DOHH2 (cell line): Measurements from ENCODE around the gene UBE2QL1.

ENCODE experiments used
- H3F3A ChIP-seq: fragments of 200-600 bp; sonication (generic), shearing (Covaris generic); 2 replicates; pipeline ENCODE4 v1.6.0; 2016; ENCODE audit warnings: antibody characterized with exemption, mild to moderate bottlenecking; ENCODE audit not compliant: control insufficient read depth, insufficient read depth
- H3K27ac ChIP-seq: fragments of 200-600 bp; sonication (generic); 2 replicates; pipeline ENCODE4 v1.5.1; 2014; ENCODE audit warnings: low read depth, mild to moderate bottlenecking, low read length, moderate library complexity
- H3K27me3 ChIP-seq: fragments of 200-600 bp; sonication (generic); 2 replicates; pipeline ENCODE4 v1.6.1; 2014; ENCODE audit warnings: mild to moderate bottlenecking, low read length, mixed read lengths; ENCODE audit not compliant: control insufficient read depth
- H3K36me3 ChIP-seq: fragments of 200-600 bp; sonication (generic); 2 replicates; pipeline ENCODE4 v1.6.1; 2014; ENCODE audit warnings: mild to moderate bottlenecking, low read length, moderate library complexity, mixed read lengths; ENCODE audit not compliant: control insufficient read depth
- H3K4me1 ChIP-seq: fragments of 200-600 bp; sonication (generic); 2 replicates; pipeline ENCODE4 v1.6.1; 2014; ENCODE audit warnings: mild to moderate bottlenecking, low read length, mixed read lengths; ENCODE audit not compliant: control insufficient read depth
- H3K4me2 ChIP-seq: fragments of 200-600 bp; sonication (generic); 2 replicates; pipeline ENCODE4 v1.6.0; 2014; ENCODE audit warnings: mild to moderate bottlenecking, low read length, moderate library complexity
- H3K4me3 ChIP-seq: fragments of 200-600 bp; sonication (generic); 2 replicates; pipeline ENCODE4 v1.5.1; 2014; ENCODE audit warnings: mild to moderate bottlenecking, low read length, mixed read lengths
- H3K79me2 ChIP-seq: fragments of 200-600 bp; sonication (generic); 2 replicates; pipeline ENCODE4 v1.6.1; 2014; ENCODE audit warnings: mild to moderate bottlenecking, low read length, mixed read lengths; ENCODE audit not compliant: control insufficient read depth
- H3K9me2 ChIP-seq: fragments of 200-600 bp; sonication (generic); replicated peaks from 2 replicates; pipeline ENCODE4 v1.6.1; 2014; ENCODE audit warnings: mild to moderate bottlenecking, low read length, mixed read lengths; ENCODE audit not compliant: control insufficient read depth
- H3K9me3 ChIP-seq: fragments of 200-600 bp; sonication (generic); 2 replicates; pipeline ENCODE4 v1.6.1; 2014; ENCODE audit warnings: antibody characterized with exemption, low read length, mixed read lengths; ENCODE audit not compliant: control insufficient read depth, insufficient read depth
- H4K20me1 ChIP-seq: fragments of 200-600 bp; sonication (generic); 2 replicates; pipeline ENCODE4 v1.6.0; 2014; ENCODE audit warnings: low read depth, mild to moderate bottlenecking, antibody characterized with exemption, low read length, moderate library complexity; ENCODE audit not compliant: control insufficient read depth, insufficient read depth
- EZH2phosphoT487 ChIP-seq: fragments of 200-600 bp; sonication (generic); IDR thresholded peaks from 2 replicates; pipeline ENCODE4 v1.6.1; 2017; ENCODE audit warnings: borderline replicate concordance, mild to moderate bottlenecking, antibody characterized with exemption, low read length, moderate library complexity, mixed read lengths
- TF ChIP-seq, protein P1 (sequence below): fragments of 200-600 bp; sonication (generic); IDR thresholded peaks from one replicate; pipeline ENCODE4 v1.5.1; 2014; ENCODE audit warnings: antibody characterized with exemption, mild to moderate bottlenecking, low read depth, low read length; ENCODE audit not compliant: poor library complexity, severe bottlenecking

The UBE2QL1 gene

DNA sequence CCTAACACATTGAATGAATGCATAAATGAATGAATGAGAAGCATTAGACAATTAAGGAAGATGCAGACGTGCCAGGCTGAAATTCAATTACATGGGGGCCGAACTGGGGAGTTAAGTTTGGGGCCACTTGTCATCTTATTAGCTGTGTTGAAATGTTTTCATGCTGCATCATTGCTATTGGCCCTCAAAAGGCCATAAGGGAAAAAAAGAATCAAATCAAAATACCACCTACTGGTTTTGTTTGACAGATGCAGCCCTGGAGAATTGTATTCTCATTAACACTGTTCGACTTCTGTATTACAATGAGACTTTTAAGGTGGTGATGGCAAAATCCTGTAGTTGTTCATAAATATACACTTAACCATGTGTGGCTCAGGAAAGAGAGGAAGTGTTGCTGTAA, 38.4 kb downstream of the UBE2QL1 start:
- Histone ChIP-seq H3K4me1 (peaks cover 20% of the 10 kb centered on the region), H3K4me2 (no peak overlapping the region), H4K20me1 (no peaks in the 10 kb centered on the region), H3K27me3 (no peaks in the 10 kb centered on the region), H3K79me2 (no peaks in the 10 kb centered on the region), H3F3A (no peaks in the 10 kb centered on the region), H3K9me2 (no peaks in the 10 kb centered on the region), H3K36me3 (no peaks in the 10 kb centered on the region), H3K4me3 (no peak overlapping the region), H3K9me3 (no peaks in the 10 kb centered on the region), H3K27ac (no peak overlapping the region)
- no peak for TF ChIP-seq EZH2phosphoT487
- TF ChIP-seq, protein P1, sequence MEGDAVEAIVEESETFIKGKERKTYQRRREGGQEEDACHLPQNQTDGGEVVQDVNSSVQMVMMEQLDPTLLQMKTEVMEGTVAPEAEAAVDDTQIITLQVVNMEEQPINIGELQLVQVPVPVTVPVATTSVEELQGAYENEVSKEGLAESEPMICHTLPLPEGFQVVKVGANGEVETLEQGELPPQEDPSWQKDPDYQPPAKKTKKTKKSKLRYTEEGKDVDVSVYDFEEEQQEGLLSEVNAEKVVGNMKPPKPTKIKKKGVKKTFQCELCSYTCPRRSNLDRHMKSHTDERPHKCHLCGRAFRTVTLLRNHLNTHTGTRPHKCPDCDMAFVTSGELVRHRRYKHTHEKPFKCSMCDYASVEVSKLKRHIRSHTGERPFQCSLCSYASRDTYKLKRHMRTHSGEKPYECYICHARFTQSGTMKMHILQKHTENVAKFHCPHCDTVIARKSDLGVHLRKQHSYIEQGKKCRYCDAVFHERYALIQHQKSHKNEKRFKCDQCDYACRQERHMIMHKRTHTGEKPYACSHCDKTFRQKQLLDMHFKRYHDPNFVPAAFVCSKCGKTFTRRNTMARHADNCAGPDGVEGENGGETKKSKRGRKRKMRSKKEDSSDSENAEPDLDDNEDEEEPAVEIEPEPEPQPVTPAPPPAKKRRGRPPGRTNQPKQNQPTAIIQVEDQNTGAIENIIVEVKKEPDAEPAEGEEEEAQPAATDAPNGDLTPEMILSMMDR, result no peak

DNA sequence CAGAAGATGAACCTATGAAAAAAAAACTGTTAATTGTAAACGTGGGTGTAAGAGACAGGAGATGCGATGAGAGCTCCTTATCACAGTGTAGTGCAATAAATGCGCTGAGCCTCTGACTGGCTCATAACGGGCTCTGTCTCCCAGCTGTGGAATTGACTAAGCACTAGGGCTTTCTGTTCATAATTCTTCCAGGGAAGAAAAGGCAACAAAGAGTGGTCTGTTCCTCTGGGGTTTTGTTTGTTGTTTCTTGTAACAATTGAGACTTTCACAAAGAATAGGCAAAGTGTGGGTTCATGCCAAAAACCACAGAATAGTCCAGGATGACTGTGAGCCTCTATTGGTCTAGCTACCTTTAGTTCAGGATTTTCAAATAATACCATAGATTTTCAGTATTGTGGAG, 39.4 kb downstream of the UBE2QL1 start:
- Histone ChIP-seq H3K36me3 (no peaks in the 10 kb centered on the region), H3K4me1 (peaks cover 20% of the 10 kb centered on the region), H3K27me3 (no peaks in the 10 kb centered on the region), H3K4me2 (no peak overlapping the region), H3K9me3 (no peaks in the 10 kb centered on the region), H3K27ac (no peak overlapping the region), H3K4me3 (no peak overlapping the region), H3K79me2 (no peaks in the 10 kb centered on the region), H3K9me2 (no peaks in the 10 kb centered on the region), H3F3A (no peaks in the 10 kb centered on the region), H4K20me1 (no peaks in the 10 kb centered on the region)
- TF ChIP-seq, protein P1, result no peak
- TF ChIP-seq EZH2phosphoT487, result no peak

DNA sequence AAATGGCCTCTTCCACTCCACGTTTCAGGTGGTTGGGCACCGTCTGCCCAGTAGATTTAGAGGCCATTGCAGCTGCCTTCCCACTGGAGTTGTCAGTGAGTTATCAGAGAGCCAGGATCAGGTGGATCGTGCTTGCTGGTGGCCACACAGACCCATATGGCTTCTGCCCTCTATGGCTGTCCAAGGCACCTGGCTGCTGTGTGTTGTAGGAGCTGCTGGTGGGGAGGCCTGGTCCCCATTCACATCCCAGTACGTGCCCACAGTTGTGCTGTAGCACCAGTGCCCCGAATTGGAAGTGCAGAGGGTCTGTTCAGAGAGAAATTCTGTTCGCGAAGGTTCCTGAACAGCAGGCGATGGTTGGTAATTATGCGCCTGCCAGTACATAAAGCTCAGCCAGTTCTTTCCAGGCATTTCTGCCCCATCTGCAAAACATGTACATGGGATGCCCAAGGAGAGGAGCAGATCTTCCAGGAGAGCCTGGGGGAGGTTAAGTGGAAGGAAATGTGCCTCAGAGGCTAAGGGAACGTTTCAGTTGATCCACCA, 41.1 kb downstream of the UBE2QL1 start:
- H3K27me3 ChIP-seq, result peaks cover 3% of the 10 kb centered on the region; the same call in 1 of the 2 replicates
- no peaks in the 10 kb centered on the region for H3K9me2 ChIP-seq
- H3K79me2 ChIP-seq, result no peaks in the 10 kb centered on the region
- no peaks in the 10 kb centered on the region for H3F3A ChIP-seq
- no peak overlapping the region for H3K4me3 ChIP-seq
- H3K36me3 ChIP-seq, result no peaks in the 10 kb centered on the region
- H3K27ac ChIP-seq, result no peak overlapping the region
- H3K9me3 ChIP-seq, result no peaks in the 10 kb centered on the region
- no peak overlapping the region for H3K4me2 ChIP-seq
- H3K4me1 ChIP-seq, result peaks cover 20% of the 10 kb centered on the region
- H4K20me1 ChIP-seq, result no peaks in the 10 kb centered on the region
- TF ChIP-seq, protein P1, result no peak
- TF ChIP-seq EZH2phosphoT487, result no peak

DNA sequence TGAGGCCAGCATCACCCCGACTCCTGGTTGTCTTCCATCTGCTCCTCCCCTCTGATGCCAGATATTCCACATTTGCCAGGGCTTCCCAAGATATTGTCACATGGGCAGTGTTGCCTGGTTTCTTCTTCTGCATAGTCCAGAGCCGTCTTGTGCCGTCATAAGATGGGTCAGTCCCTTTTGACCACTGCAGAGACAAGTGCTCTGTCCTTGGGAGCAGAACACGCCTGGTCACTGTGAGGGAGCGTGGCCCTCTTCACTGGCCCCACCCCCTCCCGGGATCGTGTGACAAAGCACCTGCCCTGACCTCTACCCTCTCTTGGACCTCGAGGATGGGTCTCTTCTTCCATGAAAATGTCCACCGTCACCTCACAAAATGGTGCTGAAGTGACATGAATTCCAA, 41.6 kb downstream of the UBE2QL1 start:
- Histone ChIP-seq H3K4me1 (peaks cover 14% of the 10 kb centered on the region), H3K9me2 (no peaks in the 10 kb centered on the region), H3K4me2 (no peak overlapping the region), H4K20me1 (no peaks in the 10 kb centered on the region), H3K36me3 (no peaks in the 10 kb centered on the region), H3K9me3 (no peaks in the 10 kb centered on the region), H3F3A (no peaks in the 10 kb centered on the region), H3K27ac (no peak overlapping the region), H3K4me3 (no peak overlapping the region), H3K27me3 (peaks cover 3% of the 10 kb centered on the region; the same call in 1 of the 2 replicates), H3K79me2 (no peaks in the 10 kb centered on the region)
- no peak for TF ChIP-seq EZH2phosphoT487
- TF ChIP-seq, protein P1, result no peak
